ENCODE measurements around the gene TET2. TPM values are rescaled to one million over a fixed set of nuclear protein-coding genes. Genes with fewer than 3 reads are reported as not detected.

TET2 gene
- total RNA-seq, 1 experiment from 2014 or later, result 22.8 TPM

DNA sequence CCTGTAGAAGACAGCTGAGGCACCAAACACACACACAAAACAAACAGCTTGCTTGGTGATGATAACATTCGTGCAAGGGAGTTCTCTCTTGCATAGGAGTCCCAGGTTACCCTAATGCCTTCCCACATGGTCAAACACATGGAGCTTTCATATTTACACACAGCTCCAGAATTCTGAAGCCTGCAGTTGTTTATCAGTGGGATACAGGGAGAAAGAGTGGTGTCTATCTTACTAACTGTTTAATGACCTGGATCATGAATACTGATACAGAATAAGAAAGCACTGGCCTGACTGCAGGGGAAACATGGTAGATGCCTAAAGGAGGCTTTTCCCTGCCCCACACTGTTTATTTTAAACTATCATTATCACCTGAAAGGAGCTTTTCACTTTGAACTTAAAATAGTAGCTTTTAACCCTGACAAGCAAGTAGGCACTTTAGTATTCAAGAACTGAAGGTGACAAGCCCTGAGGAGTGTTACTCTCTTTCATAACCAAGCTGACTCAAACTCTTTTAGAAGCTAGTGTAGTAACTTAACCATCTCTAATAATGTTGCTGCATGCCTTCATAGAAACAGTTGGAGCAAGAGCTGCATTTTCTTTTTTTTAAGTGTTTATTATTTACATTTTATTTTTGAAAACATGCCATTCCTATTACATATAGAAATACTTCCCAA, 15.6 kb downstream of the TET2 start:
- CTCF ChIA-PET, result no interaction called here
- no peak for DNase-seq (ENCODE audit: low spot score)
- POLR2A ChIA-PET (ENCODE audit: low non-redundant PET), result no interaction called here
- BruUV-seq (replicated peaks), result no TSS peak
- H3K9me3 ChIP-seq (ENCODE audit: low read depth, low read length, poor library complexity, severe bottlenecking), result no peaks in the 10 kb centered on the region
- H3K4me1 ChIP-seq (ENCODE audit: insufficient read depth, low read length, poor library complexity, severe bottlenecking), result peaks cover 15% of the 10 kb centered on the region
- H3K27me3 ChIP-seq (replicated peaks; ENCODE audit: insufficient read depth, low read depth, low read length, poor library complexity), result no peaks in the 10 kb centered on the region
- TF ChIP-seq, protein P1, sequence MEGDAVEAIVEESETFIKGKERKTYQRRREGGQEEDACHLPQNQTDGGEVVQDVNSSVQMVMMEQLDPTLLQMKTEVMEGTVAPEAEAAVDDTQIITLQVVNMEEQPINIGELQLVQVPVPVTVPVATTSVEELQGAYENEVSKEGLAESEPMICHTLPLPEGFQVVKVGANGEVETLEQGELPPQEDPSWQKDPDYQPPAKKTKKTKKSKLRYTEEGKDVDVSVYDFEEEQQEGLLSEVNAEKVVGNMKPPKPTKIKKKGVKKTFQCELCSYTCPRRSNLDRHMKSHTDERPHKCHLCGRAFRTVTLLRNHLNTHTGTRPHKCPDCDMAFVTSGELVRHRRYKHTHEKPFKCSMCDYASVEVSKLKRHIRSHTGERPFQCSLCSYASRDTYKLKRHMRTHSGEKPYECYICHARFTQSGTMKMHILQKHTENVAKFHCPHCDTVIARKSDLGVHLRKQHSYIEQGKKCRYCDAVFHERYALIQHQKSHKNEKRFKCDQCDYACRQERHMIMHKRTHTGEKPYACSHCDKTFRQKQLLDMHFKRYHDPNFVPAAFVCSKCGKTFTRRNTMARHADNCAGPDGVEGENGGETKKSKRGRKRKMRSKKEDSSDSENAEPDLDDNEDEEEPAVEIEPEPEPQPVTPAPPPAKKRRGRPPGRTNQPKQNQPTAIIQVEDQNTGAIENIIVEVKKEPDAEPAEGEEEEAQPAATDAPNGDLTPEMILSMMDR (conservative IDR thresholded peaks at IDR 0.05; ENCODE audit: low read depth, low read length), result no peak
- TF ChIP-seq EZH2 (IDR thresholded peaks at IDR 0.05; ENCODE audit: borderline replicate concordance, low read depth, low read length, poor library complexity, severe bottlenecking), result no peak
- H3K27ac ChIP-seq (ENCODE audit: low read depth, low read length, poor library complexity, severe bottlenecking), result no peak overlapping the region
- intact Hi-C loops (cut with micrococcal nuclease; ENCODE audit: unreplicated experiment), result no loop called here
- H3K4me3 ChIP-seq (ENCODE audit: low read depth, low read length, poor library complexity, severe bottlenecking), result no peak overlapping the region
- no peaks in the 10 kb centered on the region for H3K36me3 ChIP-seq (ENCODE audit: insufficient read depth, low read length, poor library complexity, severe bottlenecking)

DNA sequence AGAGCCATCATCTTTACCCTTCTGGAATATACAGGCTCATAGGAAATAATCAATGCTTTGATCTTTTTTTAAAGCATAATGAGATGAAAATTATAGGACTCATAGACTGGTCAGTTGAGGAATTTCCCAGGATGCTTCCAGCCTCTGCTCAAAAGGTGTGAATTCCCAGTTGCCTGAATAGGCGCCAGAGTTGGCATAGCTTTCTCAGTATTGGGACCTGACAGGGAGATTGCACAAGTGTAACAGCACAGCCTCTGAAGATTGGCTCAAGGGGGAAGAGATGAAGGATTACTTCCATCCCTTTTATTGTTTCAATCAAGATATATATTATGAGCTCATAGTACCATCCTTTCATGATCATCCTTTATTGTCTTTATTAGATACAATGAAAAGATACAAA, 17.9 kb downstream of the TET2 start:
- Histone ChIP-seq H3K27ac (ENCODE audit: low read depth, low read length, poor library complexity, severe bottlenecking) (no peak overlapping the region), H3K4me1 (ENCODE audit: insufficient read depth, low read length, poor library complexity, severe bottlenecking) (peaks cover 6% of the 10 kb centered on the region), H3K4me3 (ENCODE audit: low read depth, low read length, poor library complexity, severe bottlenecking) (no peak overlapping the region), H3K9me3 (ENCODE audit: low read depth, low read length, poor library complexity, severe bottlenecking) (no peaks in the 10 kb centered on the region), H3K36me3 (ENCODE audit: insufficient read depth, low read length, poor library complexity, severe bottlenecking) (no peaks in the 10 kb centered on the region), H3K27me3 (replicated peaks; ENCODE audit: insufficient read depth, low read depth, low read length, poor library complexity) (no peaks in the 10 kb centered on the region)
- no TSS peak for BruUV-seq (replicated peaks)
- no peak for TF ChIP-seq EZH2 (IDR thresholded peaks at IDR 0.05; ENCODE audit: borderline replicate concordance, low read depth, low read length, poor library complexity, severe bottlenecking)
- TF ChIP-seq, protein P1 (conservative IDR thresholded peaks at IDR 0.05; ENCODE audit: low read depth, low read length), result no peak
- CTCF ChIA-PET, result no interaction called here
- no peak for DNase-seq (ENCODE audit: low spot score)
- intact Hi-C loops (cut with micrococcal nuclease; ENCODE audit: unreplicated experiment), result no loop called here
- POLR2A ChIA-PET (ENCODE audit: low non-redundant PET), result no interaction called here

DNA sequence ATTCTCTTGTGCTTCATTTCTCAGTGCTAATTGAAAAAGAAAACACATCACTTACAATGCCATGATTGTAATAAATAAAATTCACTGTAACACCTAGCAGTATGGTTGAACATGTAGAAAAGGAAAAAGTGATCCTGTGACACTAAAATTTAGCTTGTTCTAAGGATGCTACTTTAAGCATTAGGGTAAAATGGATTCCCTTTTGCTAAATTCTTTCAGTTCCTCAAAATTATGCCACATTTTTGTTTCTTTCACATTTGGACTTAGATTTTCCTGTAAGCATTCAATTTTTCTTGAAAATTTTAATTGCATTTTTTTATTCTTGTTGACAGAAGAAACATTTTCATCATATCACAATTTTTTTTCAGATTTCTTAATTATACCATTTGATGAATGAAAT, 19.4 kb downstream of the TET2 start:
- H3K36me3 ChIP-seq (ENCODE audit: insufficient read depth, low read length, poor library complexity, severe bottlenecking), result no peaks in the 10 kb centered on the region
- ChIA-PET CTCF (no interaction called here), POLR2A (ENCODE audit: low non-redundant PET) (no interaction called here)
- no peak overlapping the region for H3K27ac ChIP-seq (ENCODE audit: low read depth, low read length, poor library complexity, severe bottlenecking)
- no peak for TF ChIP-seq EZH2 (IDR thresholded peaks at IDR 0.05; ENCODE audit: borderline replicate concordance, low read depth, low read length, poor library complexity, severe bottlenecking)
- peaks cover 6% of the 10 kb centered on the region for H3K4me1 ChIP-seq (ENCODE audit: insufficient read depth, low read length, poor library complexity, severe bottlenecking)
- no TSS peak for BruUV-seq (replicated peaks)
- intact Hi-C loops (cut with micrococcal nuclease; ENCODE audit: unreplicated experiment), result no loop called here
- no peaks in the 10 kb centered on the region for H3K9me3 ChIP-seq (ENCODE audit: low read depth, low read length, poor library complexity, severe bottlenecking)
- no peaks in the 10 kb centered on the region for H3K27me3 ChIP-seq (replicated peaks; ENCODE audit: insufficient read depth, low read depth, low read length, poor library complexity)
- H3K4me3 ChIP-seq (ENCODE audit: low read depth, low read length, poor library complexity, severe bottlenecking), result no peak overlapping the region
- no peak for DNase-seq (ENCODE audit: low spot score)

DNA sequence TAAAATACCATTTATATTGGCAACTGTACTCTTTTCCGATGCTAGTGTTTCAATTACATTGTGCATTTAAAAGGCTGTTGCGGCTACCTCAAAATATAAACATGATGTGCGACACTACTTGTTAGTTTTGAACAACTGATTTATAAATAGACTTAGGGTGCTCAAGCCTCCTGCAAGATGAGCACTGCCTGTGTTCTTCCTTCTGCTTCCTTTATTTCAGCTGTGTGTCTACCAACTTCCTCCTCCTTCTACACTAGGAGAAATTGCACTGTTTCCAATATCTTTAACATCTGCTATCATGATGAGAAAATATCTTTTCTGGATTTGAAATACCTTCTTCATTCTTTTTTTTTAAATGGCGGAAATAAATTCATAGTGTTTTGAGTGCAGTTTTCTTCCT, 24.0 kb downstream of the TET2 start:
- TF ChIP-seq, protein P1 (conservative IDR thresholded peaks at IDR 0.05; ENCODE audit: low read depth, low read length), result no peak
- TF ChIP-seq EZH2 (IDR thresholded peaks at IDR 0.05; ENCODE audit: borderline replicate concordance, low read depth, low read length, poor library complexity, severe bottlenecking), result no peak
- no peaks in the 10 kb centered on the region for H3K4me1 ChIP-seq (ENCODE audit: insufficient read depth, low read length, poor library complexity, severe bottlenecking)
- no peak for DNase-seq (ENCODE audit: low spot score)
- H3K36me3 ChIP-seq (ENCODE audit: insufficient read depth, low read length, poor library complexity, severe bottlenecking), result peaks cover 7% of the 10 kb centered on the region
- BruUV-seq (replicated peaks), result no TSS peak
- H3K9me3 ChIP-seq (ENCODE audit: low read depth, low read length, poor library complexity, severe bottlenecking), result peaks cover 29% of the 10 kb centered on the region
- H3K27ac ChIP-seq (ENCODE audit: low read depth, low read length, poor library complexity, severe bottlenecking), result no peak overlapping the region
- H3K27me3 ChIP-seq (replicated peaks; ENCODE audit: insufficient read depth, low read depth, low read length, poor library complexity), result no peaks in the 10 kb centered on the region
- intact Hi-C loops (cut with micrococcal nuclease; ENCODE audit: unreplicated experiment), result no loop called here
- ChIA-PET POLR2A (ENCODE audit: low non-redundant PET) (no interaction called here), CTCF (interaction anchor here (0.6 kb wide), 1 partner anchor 334 kb away, joined by 3 read pairs; no protein-coding TSS in a partner anchor)
- no peak overlapping the region for H3K4me3 ChIP-seq (ENCODE audit: low read depth, low read length, poor library complexity, severe bottlenecking)

All from A673 (cell line).